ENCODE results near the gene KLF11. TPM values are rescaled to one million over a fixed set of nuclear protein-coding genes. Genes with fewer than 3 reads are reported as not detected.

Gene KLF11
- total and polyA plus RNA-seq, 2 of the 8 experiments (the other 6 are each of a cell fraction or from before 2014, with no cell fraction given): 6.4 to 10.1 TPM

DNA sequence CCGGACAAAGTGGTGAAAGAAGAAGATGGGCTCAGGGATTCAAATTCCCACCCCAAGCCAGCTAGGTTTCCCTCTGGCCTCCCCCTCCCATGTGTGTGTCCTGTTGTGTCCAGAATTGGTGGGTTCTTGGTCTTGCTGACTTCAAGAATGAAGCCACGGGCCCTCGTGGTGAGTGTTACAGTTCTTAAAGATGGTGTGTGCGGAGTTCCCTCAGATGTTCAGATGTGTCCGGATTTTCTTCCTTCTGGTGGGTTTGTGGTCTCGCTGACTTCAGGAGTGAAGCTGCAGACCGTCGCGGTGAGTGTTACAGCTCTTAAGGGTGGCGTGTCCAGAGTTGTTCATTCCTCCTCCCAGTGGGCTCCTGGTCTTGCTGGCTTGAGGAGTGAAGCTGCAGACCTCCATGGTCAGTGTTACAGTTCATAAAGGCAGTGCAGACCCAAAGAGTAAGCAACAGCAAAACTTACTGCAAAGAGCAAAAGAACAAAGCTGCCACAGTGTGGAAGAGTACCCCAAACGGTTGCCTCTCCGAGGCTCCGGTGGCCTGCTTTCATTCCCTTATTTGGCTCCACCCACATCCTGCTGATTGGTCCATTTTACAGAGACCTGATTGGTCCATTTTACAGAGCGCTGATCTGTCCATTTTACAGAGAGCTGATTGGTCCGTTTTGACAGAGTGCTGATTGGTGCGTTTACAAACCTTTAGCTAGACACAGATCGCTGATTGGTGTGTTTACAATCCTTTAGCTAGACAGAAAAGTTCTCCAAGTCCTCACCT is 37.7 kb upstream of the KLF11 start:
- Histone ChIP-seq H2AFZ (ENCODE audit: low read length) (no peak overlapping the region), H4K8ac (ENCODE audit: extremely low read depth, insufficient read depth, low read length) (no peak overlapping the region), H2BK20ac (ENCODE audit: low read length) (no peak overlapping the region), H3K18ac (ENCODE audit: extremely low read depth, low read length) (no peak overlapping the region), H2BK12ac (ENCODE audit: low read depth, low read length) (no peak overlapping the region), H3K4me3 (ENCODE audit: extremely low read depth in 1 of 4, insufficient read depth in 2 of 4, low read depth in 3 of 4, low read length in 4 of 4) (no peak overlapping the region), H3K23me2 (ENCODE audit: low read depth, low read length) (no peaks in the 10 kb centered on the region), H3K79me2 (ENCODE audit: control insufficient read depth in 1 of 2, insufficient read depth in 2 of 2, low read length in 2 of 2) (no peaks in the 10 kb centered on the region), H4K20me1 (replicated peaks in 1 of 2; ENCODE audit: control insufficient read depth in 1 of 2, insufficient read depth in 2 of 2, low read length in 2 of 2) (no peaks in the 10 kb centered on the region), H3K14ac (ENCODE audit: insufficient read length) (no peak overlapping the region), H4K5ac (ENCODE audit: insufficient read length, low read depth, low read length) (no peak overlapping the region), H3K23ac (ENCODE audit: insufficient read length) (no peak overlapping the region), H2AK5ac (ENCODE audit: low read depth, low read length) (no peak overlapping the region), H4K91ac (replicated peaks; ENCODE audit: insufficient read length, low read length) (no peak overlapping the region), H3K79me1 (ENCODE audit: low read depth, low read length) (no peaks in the 10 kb centered on the region), H3K4ac (replicated peaks; ENCODE audit: insufficient read length, low read depth, low read length) (no peak overlapping the region), H3K56ac (replicated peaks; ENCODE audit: insufficient read length, low read depth, low read length) (no peak overlapping the region), H3K36me3 (ENCODE audit: control insufficient read depth in 2 of 4, insufficient read depth in 4 of 4, low read length in 3 of 4) (no peaks in the 10 kb centered on the region), H3K27ac (ENCODE audit: low read depth, low read length) (no peak overlapping the region), H2BK15ac (ENCODE audit: low read length) (no peak overlapping the region), H2BK5ac (ENCODE audit: low read depth, low read length) (no peak overlapping the region), H3K4me1 (replicated peaks in 1 of 4; ENCODE audit: control insufficient read depth in 3 of 4, insufficient read depth in 4 of 4, low read length in 3 of 4) (peaks cover 0 to 4% (median under 1%) of the 10 kb centered on the region in 4 experiments; a peak in 1 of 7 replicates), H3K27me3 (replicated peaks in 1 of 4; ENCODE audit: control insufficient read depth in 3 of 4, extremely low read depth in 1 of 4, insufficient read depth in 3 of 4, low read length in 3 of 4) (no peaks in the 10 kb centered on the region), H3K9me3 (ENCODE audit: insufficient read depth in 2 of 2, low read depth in 1 of 2, low read length in 1 of 2) (0 out of 4 replicates have a peak, but pooled peaks cover 0 to 2% of the 10 kb centered on the region in 2 experiments), H3K4me2 (ENCODE audit: insufficient read depth in 1 of 2, low read depth in 2 of 2, low read length in 2 of 2) (no peak overlapping the region), H3K9ac (replicated peaks in 1 of 4; ENCODE audit: extremely low read depth in 1 of 4, low read depth in 3 of 4, low read length in 3 of 4) (no peak overlapping the region), H2BK120ac (replicated peaks; ENCODE audit: low read depth, low read length) (no peak overlapping the region)
- ChIA-PET POLR2A (ENCODE audit: partially characterized antibody) (interaction anchor here (1.4 kb wide), 1 partner anchor 64 kb away, joined by 3 read pairs; no protein-coding TSS in a partner anchor), CTCF (ENCODE audit: partially characterized antibody) (interaction anchor here (1.0 to 4.5 kb wide), 8 partner anchors 12 to 191 kb away, joined by 3 to 23 read pairs (median 4); no protein-coding TSS in a partner anchor)
- FAIRE-seq (no peak), DNase-seq (ENCODE audit: low read depth in 1 of 2, low spot score in 2 of 2) (no peak)
- 92% methylated on average over 17 of the region's 17 CpGs; no CpG with 5 or more reads in 1 of the 2 experiments for WGBS, 2 experiments (ENCODE audit: extremely low coverage in 1 of 2, insufficient coverage in 1 of 2, insufficient read length in 1 of 2, insufficient replicate concordance in 2 of 2, low coverage in 1 of 2, low lambda C conversion rate in 2 of 2, missing lambda C conversion rate in 1 of 2)
- TF ChIP-seq KDM5A (IDR thresholded peaks at IDR 0.05; ENCODE audit: low read length) (no peak), TCF12 (IDR thresholded peaks at IDR 0.05; ENCODE audit: low read depth, low read length) (no peak), RXRA (IDR thresholded peaks at IDR 0.05; ENCODE audit: insufficient read depth, low read depth, low read length) (no peak), YY1 (IDR thresholded peaks at IDR 0.05; ENCODE audit: low read depth, low read length) (no peak), ATF3 (IDR thresholded peaks at IDR 0.05; ENCODE audit: insufficient read depth, low read depth, low read length) (no peak), GABPA (IDR thresholded peaks at IDR 0.05; ENCODE audit: borderline replicate concordance, insufficient read depth, low read length) (no peak), KDM4A (IDR thresholded peaks at IDR 0.05; ENCODE audit: low read depth, low read length, severe bottlenecking) (no peak), RFX5 (IDR thresholded peaks at IDR 0.05; ENCODE audit: borderline replicate concordance, low read depth, low read length) (no peak)
- TF ChIP-seq, protein P1, sequence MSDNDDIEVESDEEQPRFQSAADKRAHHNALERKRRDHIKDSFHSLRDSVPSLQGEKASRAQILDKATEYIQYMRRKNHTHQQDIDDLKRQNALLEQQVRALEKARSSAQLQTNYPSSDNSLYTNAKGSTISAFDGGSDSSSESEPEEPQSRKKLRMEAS (IDR thresholded peaks at IDR 0.05): no peak
